Measurements from ENCODE around the gene MMP2.

The MMP2 gene

DNA sequence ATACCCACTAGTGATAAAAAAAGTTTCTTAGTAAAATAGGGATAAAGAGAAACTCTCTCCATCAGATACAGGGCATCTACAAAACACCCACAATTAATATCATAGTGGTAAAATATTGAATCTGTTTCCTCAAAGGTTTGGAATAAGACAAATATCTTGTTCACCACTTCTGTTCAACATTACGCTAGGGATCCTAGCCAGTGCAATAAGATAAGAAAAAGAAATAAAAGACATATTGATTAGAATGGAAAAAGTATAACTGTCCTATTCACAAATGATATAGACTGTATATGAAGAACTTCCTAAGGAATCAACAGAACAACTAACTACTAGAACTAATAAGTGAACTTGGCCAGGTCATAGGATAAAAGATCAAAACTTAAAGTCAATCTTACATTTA is 42.8 kb downstream of the MMP2 start:
- DNase-seq, result no peak

DNA sequence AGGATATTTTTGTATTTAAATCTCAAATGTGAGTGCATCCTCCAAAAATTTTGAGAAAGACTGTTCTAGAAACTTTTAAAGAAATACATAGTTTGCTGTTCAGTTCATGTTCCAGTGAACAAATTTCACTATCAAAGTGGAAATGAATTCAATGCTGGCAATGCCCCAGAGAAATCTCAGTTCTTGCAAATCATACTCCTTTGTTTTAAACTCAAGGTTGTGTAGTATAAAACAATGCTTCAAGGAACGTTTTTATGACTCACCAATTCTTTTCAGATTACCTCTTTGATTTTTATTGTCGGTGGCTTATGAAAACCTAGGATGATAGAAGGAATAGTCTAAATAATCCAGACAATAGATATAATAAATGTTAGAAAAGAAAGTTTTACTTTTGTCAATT is 47.4 kb downstream of the MMP2 start:
- DNase-seq, result no peak

DNA sequence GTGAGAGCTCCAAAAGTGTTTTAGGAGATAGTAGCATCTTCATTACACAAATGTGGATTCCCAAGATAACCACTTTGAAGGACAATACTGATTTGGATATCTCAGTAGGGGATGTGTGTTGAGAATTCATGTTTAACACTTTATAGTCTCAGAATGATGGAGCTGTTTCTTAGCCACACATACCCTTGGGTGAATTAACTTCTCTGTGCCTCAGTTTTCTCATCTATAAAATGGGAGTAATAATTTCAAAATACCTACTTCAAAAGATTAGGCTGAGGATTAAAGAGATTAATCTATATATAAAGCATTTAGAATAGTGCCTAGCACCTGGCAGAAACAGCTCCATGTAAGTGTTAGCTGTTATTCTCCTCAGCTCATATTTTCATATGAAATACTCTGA is 48.9 kb downstream of the MMP2 start:
- DNase-seq, result no peak

DNA sequence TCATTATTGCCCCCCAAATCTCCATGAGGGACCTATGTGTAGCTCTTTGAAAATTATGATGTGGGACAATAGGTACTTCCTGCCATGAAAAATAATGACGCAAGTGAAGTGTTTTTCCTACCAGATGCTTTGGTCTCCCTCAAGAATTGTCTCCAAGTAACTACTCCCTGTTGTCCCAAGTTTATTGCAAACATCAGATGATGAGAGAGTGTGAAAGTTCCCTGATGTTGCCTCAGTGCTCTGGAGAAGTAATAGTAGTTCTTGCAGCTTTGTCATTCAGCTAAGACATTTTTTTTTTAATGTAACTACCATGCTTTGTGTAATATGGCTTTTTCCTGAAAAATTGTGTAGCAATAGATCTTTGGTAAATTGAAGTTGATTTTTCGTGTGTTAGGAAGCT is 50.0 kb downstream of the MMP2 start:
- no peak for DNase-seq

DNA sequence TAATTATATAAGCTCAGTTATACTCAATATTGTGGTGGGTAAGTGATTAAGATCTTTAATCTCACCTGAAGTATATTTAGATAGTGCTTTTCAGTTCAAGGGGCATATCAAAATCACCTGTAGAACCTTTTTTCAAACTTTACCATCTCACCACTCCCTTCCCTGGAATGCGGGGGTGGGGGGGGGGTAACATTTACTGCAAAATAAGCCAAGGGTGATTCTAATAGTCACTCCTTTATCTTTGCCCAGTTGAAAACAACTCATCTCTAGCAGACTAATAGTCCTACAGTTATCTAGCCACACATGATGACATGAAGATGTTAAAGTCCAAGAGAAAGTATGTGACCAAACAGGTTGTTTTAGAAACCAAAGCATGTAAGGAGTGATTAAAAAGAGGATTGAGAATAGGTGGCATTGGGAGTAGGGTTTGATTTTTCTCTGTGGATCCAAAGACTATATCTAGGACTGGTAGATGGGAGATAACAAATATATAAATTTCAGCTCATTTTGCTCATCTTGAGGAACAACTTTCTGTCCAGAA is 51.4 kb downstream of the MMP2 start:
- no peak for DNase-seq

DNA sequence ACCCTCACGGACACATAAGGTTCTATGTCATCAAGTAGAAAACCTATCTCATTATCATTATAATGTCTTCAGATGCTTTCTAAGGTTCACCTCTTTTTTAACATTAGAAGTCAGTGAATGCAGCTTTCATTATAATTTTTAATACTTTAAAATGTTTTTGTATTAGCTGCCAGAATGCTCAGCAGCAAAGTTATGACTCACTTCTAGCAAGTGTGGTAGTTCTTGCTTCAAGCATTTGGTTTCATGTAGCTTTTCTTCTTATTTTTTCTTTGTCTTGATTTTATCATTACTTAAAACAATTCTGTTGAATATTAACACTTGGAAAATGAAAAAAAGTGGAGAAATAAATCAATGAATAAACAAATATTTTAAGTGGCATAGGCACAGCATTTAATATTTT is 53.2 kb downstream of the MMP2 start:
- no peak for DNase-seq

DNA sequence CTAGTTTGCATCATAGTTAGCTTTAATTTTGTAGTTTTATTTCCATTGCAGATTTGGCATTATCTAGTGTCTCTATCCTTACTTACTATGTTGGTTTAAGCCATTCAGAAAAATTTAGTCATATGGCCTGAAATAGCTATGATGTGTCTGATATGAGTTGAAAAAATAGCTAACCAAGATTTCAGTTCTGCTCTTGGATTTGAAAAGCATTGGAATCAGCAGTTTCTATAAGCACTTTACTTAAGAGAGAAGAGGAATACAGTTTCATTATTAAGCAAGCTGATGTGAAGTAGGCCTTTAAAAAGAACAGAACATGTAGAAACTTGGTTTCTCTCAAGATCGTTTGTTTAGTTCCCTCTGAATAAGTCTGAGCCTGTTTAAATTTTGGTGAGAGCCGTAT is 55.8 kb downstream of the MMP2 start:
- DNase-seq, result no peak

DNA sequence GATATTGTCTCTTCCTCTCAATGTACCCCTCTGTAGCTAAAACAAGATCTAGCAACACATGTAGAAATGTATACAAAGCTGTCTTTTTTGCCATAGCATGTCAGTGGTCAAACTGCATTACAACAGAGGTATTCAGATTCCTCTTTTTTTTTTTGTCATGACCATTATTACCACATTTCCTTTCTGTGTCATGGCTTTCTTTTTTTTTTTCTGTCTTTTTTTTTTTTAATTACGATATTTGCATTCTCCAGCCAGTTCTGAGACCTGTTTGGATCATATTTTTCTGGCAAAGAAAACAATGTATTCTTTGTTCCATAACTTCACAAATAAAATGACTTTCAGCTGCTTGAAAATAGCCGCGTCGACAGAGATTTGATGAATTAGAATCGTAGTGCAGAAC is 60.1 kb downstream of the MMP2 start:
- no peak for DNase-seq

DNA sequence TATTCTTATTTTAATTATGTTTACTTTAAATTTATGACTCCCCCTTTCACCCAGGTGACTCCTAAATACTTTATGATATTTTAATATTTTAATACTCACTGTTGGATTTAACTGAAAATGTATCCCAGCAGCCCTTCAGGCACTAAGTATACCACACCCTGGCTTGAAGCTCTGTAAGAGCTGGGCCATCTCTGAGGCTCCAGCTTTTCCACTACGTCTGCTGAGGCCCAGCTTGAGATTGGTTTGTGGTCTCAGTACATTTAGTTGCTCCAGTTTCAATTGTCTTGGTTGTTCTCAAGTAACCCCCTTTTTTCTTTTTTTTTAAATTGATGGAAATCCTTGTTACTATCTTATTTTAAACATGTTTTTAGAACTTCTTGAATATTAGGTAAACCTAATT is 60.5 kb downstream of the MMP2 start:
- DNase-seq, result no peak

DNA sequence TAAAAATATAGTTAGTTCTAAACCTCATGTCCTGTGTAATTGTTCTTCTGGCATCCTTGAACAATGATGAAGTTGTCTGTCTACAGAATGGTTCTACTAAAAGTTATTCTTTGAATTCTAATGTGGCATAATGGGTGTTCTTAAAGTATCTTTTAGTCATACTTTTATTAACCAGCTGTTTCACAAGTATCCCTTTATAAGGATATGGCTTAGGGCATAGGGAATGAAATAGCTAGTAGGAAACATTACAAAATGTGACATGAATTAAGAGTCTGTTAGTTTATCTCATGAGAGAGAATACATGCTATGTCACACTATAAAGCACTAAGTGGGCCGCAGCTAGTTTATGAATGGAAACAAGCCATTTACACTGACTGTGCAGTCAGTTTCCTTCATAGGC is 61.2 kb downstream of the MMP2 start:
- no peak for DNase-seq

DNA sequence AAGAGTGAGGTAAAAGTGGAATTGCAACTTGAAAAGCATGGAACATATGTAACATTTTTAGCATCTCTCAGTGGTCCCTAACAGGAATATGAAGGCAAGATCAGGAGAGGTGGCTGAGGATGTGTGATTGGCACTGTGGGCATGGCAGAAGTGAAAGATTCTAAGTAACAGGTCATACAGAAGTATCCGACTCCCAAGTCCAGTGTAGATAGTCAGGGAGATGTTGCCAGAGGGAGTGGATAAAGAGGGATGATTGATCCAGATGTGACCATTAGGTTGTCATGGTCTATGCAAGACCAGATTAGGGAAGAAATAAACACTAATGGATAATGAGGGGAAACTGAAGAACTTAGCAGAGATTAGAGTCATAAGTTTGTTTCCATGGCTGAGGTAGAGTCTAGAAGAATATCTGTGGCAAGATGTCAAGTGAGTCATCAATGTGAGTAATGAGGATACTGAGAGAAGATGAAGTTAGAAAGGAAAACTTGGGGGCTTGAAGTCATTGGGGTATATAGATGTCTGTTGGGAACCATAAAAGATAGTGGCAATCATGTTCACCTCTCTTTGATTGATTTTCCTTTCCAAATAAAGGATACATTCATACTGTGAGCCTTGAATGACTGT is 63.6 kb downstream of the MMP2 start:
- DNase-seq, result no peak

DNA sequence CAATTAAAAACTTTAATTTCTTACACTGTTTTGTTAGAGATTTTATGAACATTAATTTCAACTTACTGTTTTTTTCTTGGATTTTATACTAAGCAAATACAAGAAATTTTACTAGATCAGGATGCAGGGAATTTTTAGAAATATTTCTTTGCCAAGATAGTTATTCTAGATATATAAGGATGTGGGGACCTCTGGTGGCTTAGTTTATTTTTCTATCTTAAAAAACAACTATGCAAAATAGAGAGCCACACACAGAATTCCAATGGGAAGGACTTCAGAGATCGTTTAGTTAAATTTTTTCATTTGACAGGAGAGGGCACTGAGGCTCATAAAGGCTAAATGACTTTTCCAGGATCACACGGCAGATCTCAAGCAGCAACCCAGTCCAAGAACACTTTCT is 64.5 kb downstream of the MMP2 start:
- no peak for DNase-seq

DNA sequence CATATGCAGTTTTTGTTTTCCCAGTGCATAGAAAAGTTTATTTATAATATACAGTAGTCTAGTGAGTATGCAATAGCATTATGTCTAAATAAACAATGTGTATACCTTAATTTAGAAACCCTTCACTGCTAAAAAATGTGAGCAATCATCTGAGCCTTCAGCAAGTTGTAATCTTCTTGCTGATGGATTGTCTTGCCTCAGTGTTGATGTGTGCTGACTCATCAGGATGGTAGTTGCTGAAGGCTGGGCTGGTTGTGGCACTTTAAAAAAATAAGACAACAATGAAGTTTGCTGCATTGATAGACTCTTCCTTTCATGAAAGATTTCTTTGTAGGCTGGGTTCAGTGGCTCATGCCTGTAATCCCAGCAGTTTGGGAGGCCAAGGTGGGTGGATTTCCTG is 73.6 kb downstream of the MMP2 start:
- DNase-seq, result no peak

DNA sequence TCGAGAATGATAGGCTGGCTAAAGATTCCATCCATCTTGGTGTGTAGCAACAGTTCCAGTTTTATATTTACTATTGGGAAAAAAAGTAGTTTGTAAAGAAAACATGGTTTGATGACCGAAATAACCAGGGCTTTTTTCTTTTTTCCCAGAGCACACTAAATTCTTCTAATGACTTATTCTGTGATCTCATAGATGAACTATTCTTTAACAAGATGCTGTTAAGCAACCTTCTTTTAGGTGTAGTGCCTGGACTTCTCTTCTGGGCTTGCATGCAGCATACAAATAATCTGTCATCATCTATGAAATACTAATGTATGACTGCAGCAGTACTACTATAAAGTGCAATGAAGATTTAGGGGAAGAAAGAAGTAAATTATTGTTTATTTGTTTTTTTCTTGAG is 76.4 kb downstream of the MMP2 start:
- DNase-seq, result no peak
